SK-N-SH treated with all-trans-retinoic acid at 6 μM for 48 hours (cell line): ENCODE data around the gene RPA1.

Source experiments
- ATAC-seq: fragments of 200-7000 bp; cut with Tn5 transposase; 3 replicates; pipeline ENCODE4 v1.9.1; 2020; ENCODE audit warnings: mild to moderate bottlenecking, moderate library complexity
- ARNTL ChIP-seq: fragments of 450-650 bp; formaldehyde crosslinking; IDR thresholded peaks from 2 replicates; pipeline ENCODE4 v1.5.0; 2020; ENCODE audit warnings: low read depth, mild to moderate bottlenecking, moderate library complexity, borderline replicate concordance
- BACH2 ChIP-seq: fragments of 250-450 bp; sonication (Bioruptor Pico); IDR thresholded peaks from 2 replicates; pipeline ENCODE4 v1.9.0; 2021; ENCODE audit warnings: mild to moderate bottlenecking, borderline replicate concordance
- CSDC2 ChIP-seq: fragments of 250-450 bp; sonication (Bioruptor Pico); IDR thresholded peaks from 2 replicates; pipeline ENCODE4 v1.5.0; 2020; ENCODE audit warnings: mild to moderate bottlenecking, moderate library complexity
- ESRRG ChIP-seq: fragments of 250-450 bp; sonication (Bioruptor Pico); IDR thresholded peaks from 2 replicates; pipeline ENCODE4 v1.6.1; 2021; ENCODE audit warnings: mild to moderate bottlenecking
- GLIS3 ChIP-seq: fragments of 250-450 bp; sonication (Bioruptor Pico); IDR thresholded peaks from 2 replicates; pipeline ENCODE4 v1.5.0; 2020; ENCODE audit warnings: mild to moderate bottlenecking, moderate library complexity
- OSR1 ChIP-seq: fragments of 250-450 bp; sonication (Bioruptor Pico); IDR thresholded peaks from 2 replicates; pipeline ENCODE4 v1.8.0; 2022; ENCODE audit warnings: moderate library complexity, mild to moderate bottlenecking, inconsistent platforms
- RARB ChIP-seq: fragments of 250-450 bp; sonication (Bioruptor Pico); IDR thresholded peaks from 2 replicates; pipeline ENCODE4 v1.8.0; 2021; ENCODE audit warnings: mild to moderate bottlenecking, moderate library complexity
- SNAI2 ChIP-seq: fragments of 250-450 bp; sonication (Bioruptor Pico); IDR thresholded peaks from 2 replicates; pipeline ENCODE4 v1.5.0; 2020; ENCODE audit warnings: mild to moderate bottlenecking, moderate library complexity
- TCF4 ChIP-seq: fragments of 250-450 bp; sonication (Bioruptor Pico); IDR thresholded peaks from 2 replicates; pipeline ENCODE4 v1.8.0; 2021; ENCODE audit warnings: mild to moderate bottlenecking, moderate library complexity, borderline replicate concordance
- TOX ChIP-seq: fragments of 250-450 bp; sonication (Bioruptor Pico); IDR thresholded peaks from 2 replicates; pipeline ENCODE4 v1.8.0; 2021; ENCODE audit warnings: mild to moderate bottlenecking, moderate library complexity, borderline replicate concordance
- ZC3H10 ChIP-seq: fragments of 250-450 bp; sonication (Bioruptor Pico); IDR thresholded peaks from 2 replicates; pipeline ENCODE4 v1.5.1; 2021; ENCODE audit warnings: mild to moderate bottlenecking, moderate library complexity
- ZFP3 ChIP-seq: fragments of 250-450 bp; sonication (Bioruptor Pico); IDR thresholded peaks from 2 replicates; pipeline ENCODE4 v1.5.0; 2020; ENCODE audit warnings: mild to moderate bottlenecking, moderate library complexity
- ZFP30 ChIP-seq: fragments of 450-650 bp; formaldehyde crosslinking; IDR thresholded peaks from 2 replicates; pipeline ENCODE4 v1.5.0; 2022; ENCODE audit warnings: mild to moderate bottlenecking, moderate library complexity
- ZNF565 ChIP-seq: fragments of 450-650 bp; formaldehyde crosslinking; conservative IDR thresholded peaks from 2 replicates; pipeline ENCODE4 v1.5.0; 2020; ENCODE audit warnings: low read depth, mild to moderate bottlenecking, moderate library complexity
- ZNF70 ChIP-seq: fragments of 450-650 bp; formaldehyde crosslinking; IDR thresholded peaks from 2 replicates; pipeline ENCODE4 v1.5.0; 2020; ENCODE audit warnings: mild to moderate bottlenecking, moderate library complexity
- ZNF8 ChIP-seq: fragments of 450-650 bp; formaldehyde crosslinking; IDR thresholded peaks from 2 replicates; pipeline ENCODE4 v1.5.0; 2020; ENCODE audit warnings: mild to moderate bottlenecking, moderate library complexity
- TF ChIP-seq, protein P1 (sequence below): fragments of 250-450 bp; sonication (Bioruptor Pico); IDR thresholded peaks from 2 replicates; pipeline ENCODE4 v1.5.0; 2020; ENCODE audit warnings: mild to moderate bottlenecking, moderate library complexity
- TF ChIP-seq, protein P2 (sequence below): fragments of 250-450 bp; sonication (Bioruptor Pico); IDR thresholded peaks from 2 replicates; pipeline ENCODE4 v1.8.0; 2020; ENCODE audit warnings: mild to moderate bottlenecking, moderate library complexity, borderline replicate concordance
- TF ChIP-seq, protein P3 (sequence below): fragments of 250-450 bp; sonication (Bioruptor Pico); IDR thresholded peaks from 2 replicates; pipeline ENCODE4 v1.8.0; 2021; ENCODE audit warnings: low read depth, mild to moderate bottlenecking, moderate library complexity, borderline replicate concordance
- TF ChIP-seq, protein P4 (sequence below): fragments of 250-450 bp; sonication (Bioruptor Pico); IDR thresholded peaks from 2 replicates; pipeline ENCODE4 v1.5.1; 2021; ENCODE audit warnings: mild to moderate bottlenecking, moderate library complexity
- TF ChIP-seq, protein P5 (sequence below): fragments of 250-450 bp; sonication (Bioruptor Pico); IDR thresholded peaks from 2 replicates; pipeline ENCODE4 v1.5.1; 2020; ENCODE audit warnings: low read depth, mild to moderate bottlenecking, moderate library complexity

Gene RPA1

DNA sequence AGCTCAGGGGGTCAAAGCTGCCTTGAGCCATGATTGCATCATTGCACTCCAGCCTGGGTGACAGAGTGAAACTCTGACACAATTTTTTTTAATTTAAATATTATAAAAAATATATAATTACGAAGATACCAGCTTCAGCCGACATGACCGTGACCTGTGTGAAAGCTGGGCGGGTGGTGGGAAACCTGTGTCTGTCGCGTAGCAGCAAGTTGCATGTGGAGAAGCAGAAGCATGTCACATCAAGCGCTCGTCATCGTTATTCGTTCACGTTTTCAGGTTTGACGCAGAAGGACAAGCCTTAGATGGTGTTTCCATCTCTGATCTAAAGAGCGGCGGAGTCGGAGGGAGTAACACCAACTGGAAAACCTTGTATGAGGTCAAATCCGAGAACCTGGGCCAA, 53.7 kb downstream of the RPA1 start:
- ATAC-seq, result no peak
- TF ChIP-seq OSR1 (CRISPR knock-in tag) (no peak), ZNF8 (CRISPR knock-in tag) (no peak), RARB (CRISPR knock-in tag) (no peak), SNAI2 (CRISPR knock-in tag) (no peak)
- TF ChIP-seq, protein P1, sequence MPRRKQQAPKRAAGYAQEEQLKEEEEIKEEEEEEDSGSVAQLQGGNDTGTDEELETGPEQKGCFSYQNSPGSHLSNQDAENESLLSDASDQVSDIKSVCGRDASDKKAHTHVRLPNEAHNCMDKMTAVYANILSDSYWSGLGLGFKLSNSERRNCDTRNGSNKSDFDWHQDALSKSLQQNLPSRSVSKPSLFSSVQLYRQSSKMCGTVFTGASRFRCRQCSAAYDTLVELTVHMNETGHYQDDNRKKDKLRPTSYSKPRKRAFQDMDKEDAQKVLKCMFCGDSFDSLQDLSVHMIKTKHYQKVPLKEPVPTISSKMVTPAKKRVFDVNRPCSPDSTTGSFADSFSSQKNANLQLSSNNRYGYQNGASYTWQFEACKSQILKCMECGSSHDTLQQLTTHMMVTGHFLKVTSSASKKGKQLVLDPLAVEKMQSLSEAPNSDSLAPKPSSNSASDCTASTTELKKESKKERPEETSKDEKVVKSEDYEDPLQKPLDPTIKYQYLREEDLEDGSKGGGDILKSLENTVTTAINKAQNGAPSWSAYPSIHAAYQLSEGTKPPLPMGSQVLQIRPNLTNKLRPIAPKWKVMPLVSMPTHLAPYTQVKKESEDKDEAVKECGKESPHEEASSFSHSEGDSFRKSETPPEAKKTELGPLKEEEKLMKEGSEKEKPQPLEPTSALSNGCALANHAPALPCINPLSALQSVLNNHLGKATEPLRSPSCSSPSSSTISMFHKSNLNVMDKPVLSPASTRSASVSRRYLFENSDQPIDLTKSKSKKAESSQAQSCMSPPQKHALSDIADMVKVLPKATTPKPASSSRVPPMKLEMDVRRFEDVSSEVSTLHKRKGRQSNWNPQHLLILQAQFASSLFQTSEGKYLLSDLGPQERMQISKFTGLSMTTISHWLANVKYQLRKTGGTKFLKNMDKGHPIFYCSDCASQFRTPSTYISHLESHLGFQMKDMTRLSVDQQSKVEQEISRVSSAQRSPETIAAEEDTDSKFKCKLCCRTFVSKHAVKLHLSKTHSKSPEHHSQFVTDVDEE (CRISPR knock-in tag), result no peak
- TF ChIP-seq, protein P2, sequence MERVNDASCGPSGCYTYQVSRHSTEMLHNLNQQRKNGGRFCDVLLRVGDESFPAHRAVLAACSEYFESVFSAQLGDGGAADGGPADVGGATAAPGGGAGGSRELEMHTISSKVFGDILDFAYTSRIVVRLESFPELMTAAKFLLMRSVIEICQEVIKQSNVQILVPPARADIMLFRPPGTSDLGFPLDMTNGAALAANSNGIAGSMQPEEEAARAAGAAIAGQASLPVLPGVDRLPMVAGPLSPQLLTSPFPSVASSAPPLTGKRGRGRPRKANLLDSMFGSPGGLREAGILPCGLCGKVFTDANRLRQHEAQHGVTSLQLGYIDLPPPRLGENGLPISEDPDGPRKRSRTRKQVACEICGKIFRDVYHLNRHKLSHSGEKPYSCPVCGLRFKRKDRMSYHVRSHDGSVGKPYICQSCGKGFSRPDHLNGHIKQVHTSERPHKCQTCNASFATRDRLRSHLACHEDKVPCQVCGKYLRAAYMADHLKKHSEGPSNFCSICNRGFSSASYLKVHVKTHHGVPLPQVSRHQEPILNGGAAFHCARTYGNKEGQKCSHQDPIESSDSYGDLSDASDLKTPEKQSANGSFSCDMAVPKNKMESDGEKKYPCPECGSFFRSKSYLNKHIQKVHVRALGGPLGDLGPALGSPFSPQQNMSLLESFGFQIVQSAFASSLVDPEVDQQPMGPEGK (CRISPR knock-in tag), result no peak

DNA sequence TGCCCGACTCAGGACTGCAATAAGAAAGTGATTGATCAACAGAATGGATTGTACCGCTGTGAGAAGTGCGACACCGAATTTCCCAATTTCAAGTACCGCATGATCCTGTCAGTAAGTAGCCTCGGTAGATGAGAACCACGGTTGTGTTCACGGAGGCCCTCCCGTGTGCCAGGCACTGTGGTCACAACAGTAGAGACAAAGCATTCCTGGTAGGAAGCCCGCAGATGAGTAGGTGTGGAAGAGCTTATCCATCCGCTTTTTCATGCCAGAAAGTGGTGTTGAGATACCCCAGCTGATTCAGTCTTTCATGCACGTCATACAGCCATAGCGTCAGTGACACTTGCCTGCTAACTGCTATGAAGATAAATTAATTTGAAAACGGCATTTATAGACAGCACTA, 58.9 kb downstream of the RPA1 start:
- TF ChIP-seq GLIS3 (CRISPR knock-in tag) (no peak), ZC3H10 (CRISPR knock-in tag) (no peak), ESRRG (CRISPR knock-in tag) (no peak), ZNF70 (CRISPR knock-in tag) (no peak)
- TF ChIP-seq, protein P3, sequence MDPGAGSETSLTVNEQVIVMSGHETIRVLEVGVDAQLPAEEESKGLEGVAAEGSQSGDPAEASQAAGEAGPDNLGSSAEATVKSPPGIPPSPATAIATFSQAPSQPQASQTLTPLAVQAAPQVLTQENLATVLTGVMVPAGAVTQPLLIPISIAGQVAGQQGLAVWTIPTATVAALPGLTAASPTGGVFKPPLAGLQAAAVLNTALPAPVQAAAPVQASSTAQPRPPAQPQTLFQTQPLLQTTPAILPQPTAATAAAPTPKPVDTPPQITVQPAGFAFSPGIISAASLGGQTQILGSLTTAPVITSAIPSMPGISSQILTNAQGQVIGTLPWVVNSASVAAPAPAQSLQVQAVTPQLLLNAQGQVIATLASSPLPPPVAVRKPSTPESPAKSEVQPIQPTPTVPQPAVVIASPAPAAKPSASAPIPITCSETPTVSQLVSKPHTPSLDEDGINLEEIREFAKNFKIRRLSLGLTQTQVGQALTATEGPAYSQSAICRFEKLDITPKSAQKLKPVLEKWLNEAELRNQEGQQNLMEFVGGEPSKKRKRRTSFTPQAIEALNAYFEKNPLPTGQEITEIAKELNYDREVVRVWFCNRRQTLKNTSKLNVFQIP (CRISPR knock-in tag), result no peak
- TF ChIP-seq, protein P2 (CRISPR knock-in tag), result no peak
- no peak for ATAC-seq

DNA sequence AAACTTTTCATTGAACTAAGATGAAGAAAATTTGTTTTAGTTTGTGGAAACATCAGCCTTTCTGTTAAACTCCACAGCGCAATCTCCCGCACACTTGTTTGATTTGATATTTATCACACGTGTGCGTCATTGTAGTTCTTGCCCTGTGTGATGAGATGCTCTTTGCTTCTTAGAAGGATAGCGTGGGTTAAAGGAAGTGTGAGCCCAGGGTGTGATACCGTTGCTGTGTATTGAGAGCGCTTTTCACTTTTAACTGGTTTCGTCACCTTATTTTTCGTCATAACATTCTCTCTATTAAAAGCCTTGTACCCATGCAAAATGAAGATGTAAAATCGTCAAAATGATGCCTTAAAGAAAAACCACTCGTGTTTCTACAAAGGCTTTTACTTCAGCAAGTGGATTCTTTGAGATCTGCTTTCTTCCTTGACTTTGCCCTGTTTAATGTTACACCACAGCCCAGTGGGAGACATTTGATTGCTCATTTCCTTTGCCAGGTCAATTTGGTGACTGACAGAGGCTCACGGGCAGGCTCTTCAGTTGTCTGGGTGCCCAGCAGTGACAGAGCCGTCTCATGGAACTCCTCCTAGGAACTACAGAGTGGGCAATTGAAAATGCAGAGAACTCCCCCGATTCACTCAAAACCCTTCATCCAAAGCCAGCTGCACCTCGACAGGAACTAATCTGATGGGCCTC, 61.1 kb downstream of the RPA1 start:
- ATAC-seq, result no peak
- TF ChIP-seq ZNF565 (CRISPR knock-in tag), result no peak
- TF ChIP-seq ZNF8 (CRISPR knock-in tag), result no peak
- TF ChIP-seq, protein P4, sequence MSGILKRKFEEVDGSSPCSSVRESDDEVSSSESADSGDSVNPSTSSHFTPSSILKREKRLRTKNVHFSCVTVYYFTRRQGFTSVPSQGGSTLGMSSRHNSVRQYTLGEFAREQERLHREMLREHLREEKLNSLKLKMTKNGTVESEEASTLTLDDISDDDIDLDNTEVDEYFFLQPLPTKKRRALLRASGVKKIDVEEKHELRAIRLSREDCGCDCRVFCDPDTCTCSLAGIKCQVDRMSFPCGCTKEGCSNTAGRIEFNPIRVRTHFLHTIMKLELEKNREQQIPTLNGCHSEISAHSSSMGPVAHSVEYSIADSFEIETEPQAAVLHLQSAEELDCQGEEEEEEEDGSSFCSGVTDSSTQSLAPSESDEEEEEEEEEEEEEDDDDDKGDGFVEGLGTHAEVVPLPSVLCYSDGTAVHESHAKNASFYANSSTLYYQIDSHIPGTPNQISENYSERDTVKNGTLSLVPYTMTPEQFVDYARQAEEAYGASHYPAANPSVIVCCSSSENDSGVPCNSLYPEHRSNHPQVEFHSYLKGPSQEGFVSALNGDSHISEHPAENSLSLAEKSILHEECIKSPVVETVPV (CRISPR knock-in tag), result no peak
- no peak for TF ChIP-seq ZFP30 (CRISPR knock-in tag)
- no peak for TF ChIP-seq RARB (CRISPR knock-in tag)
- TF ChIP-seq TOX, result no peak
- no peak for TF ChIP-seq CSDC2 (CRISPR knock-in tag)
- TF ChIP-seq ZNF70 (CRISPR knock-in tag), result no peak
- no peak for TF ChIP-seq ZFP3 (CRISPR knock-in tag)
- TF ChIP-seq ARNTL (CRISPR knock-in tag), result no peak
- no peak for TF ChIP-seq BACH2 (CRISPR knock-in tag)
- TF ChIP-seq, protein P3 (CRISPR knock-in tag), result no peak
- no peak for TF ChIP-seq ESRRG (CRISPR knock-in tag)
- TF ChIP-seq, protein P5, sequence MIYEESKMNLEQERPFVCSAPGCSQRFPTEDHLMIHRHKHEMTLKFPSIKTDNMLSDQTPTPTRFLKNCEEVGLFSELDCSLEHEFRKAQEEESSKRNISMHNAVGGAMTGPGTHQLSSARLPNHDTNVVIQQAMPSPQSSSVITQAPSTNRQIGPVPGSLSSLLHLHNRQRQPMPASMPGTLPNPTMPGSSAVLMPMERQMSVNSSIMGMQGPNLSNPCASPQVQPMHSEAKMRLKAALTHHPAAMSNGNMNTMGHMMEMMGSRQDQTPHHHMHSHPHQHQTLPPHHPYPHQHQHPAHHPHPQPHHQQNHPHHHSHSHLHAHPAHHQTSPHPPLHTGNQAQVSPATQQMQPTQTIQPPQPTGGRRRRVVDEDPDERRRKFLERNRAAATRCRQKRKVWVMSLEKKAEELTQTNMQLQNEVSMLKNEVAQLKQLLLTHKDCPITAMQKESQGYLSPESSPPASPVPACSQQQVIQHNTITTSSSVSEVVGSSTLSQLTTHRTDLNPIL (CRISPR knock-in tag), result no peak
- no peak for TF ChIP-seq OSR1 (CRISPR knock-in tag)
- TF ChIP-seq, protein P1 (CRISPR knock-in tag), result no peak
- TF ChIP-seq GLIS3 (CRISPR knock-in tag), result no peak
- no peak for TF ChIP-seq TCF4 (CRISPR knock-in tag)
